Glomerular endothelial cell (primary cell): ENCODE results near the gene METTL26. TPM values are rescaled to one million over a fixed set of nuclear protein-coding genes. Genes with fewer than 3 reads are reported as not detected.
"Not testable (repeated sequence)": the region's sequence is repeated elsewhere in the genome, so short reads cannot be mapped to it uniquely, and the experiment has no call there.

Experiments
- DNase-seq: peaks from one replicate; pipeline ENCODE4 v3.0.0-alpha.2; 2011; ENCODE audit warnings: low read depth, low spot score; ENCODE audit errors: extremely low read depth
- total RNA-seq: library from RNA; depleted of rRNA; stranded (reverse); fragments of >200 nt; gene quantifications from 2 replicates; pipeline ENCODE4 v1.2.3, GENCODE V29; 2015

Gene METTL26
- total RNA-seq, 1 donor from 2014 or later = 163 TPM

DNA sequence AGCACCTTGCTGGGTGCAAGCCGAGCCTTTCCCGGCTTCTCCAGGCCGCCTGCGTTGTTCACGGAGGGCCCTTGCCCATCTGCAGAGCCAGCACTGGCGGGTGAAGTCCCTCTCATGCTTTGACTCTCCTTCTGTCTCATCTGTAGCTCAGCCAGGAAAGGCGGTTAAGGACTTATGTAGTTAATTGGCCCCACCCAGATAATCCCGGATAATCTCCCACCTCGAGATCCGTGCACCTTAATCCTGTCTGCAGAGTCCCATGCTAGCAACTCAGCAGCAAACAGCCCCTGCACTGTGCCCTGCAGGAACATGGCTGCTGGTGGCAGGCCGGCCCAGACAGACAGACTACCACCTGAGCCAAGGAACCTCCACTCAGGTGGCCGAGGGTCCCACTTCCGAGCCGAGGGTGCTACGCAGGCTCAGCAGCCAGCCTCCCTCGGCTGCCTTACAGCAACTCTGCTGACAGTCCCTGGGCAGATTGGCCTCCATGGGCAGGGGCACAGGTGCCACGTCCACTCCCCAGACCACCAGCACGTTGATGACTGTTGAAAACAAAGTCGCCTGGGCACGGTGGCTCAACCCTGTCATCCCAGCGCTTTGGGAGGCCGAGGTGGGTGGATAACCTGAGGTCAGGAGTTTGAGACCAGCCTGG is 29.3 kb downstream of the METTL26 start:
- DNase-seq = no peak

DNA sequence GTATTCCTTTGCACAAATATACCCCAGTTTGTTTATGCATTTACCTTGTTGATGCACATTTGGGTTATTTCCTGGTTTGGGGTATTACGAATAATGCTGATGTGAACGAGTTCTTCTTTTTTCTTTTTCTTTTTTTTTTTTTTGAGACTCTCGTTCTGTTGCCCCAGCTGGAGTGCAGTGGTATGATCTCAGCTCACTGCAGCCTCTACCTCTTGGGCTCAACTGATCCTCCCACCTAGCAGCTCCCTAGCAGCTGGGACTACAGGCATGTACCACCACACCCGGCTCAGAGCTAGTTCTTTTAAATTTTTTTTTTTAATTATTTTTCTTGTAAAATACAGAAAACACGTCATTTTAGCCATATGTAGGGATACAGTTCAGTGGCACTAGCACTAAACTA is 32.2 kb downstream of the METTL26 start:
- no peak for DNase-seq

GRCh38 chr16:600781-601180 is 35.3 kb downstream of the METTL26 start:
- DNase-seq = no peak

DNA sequence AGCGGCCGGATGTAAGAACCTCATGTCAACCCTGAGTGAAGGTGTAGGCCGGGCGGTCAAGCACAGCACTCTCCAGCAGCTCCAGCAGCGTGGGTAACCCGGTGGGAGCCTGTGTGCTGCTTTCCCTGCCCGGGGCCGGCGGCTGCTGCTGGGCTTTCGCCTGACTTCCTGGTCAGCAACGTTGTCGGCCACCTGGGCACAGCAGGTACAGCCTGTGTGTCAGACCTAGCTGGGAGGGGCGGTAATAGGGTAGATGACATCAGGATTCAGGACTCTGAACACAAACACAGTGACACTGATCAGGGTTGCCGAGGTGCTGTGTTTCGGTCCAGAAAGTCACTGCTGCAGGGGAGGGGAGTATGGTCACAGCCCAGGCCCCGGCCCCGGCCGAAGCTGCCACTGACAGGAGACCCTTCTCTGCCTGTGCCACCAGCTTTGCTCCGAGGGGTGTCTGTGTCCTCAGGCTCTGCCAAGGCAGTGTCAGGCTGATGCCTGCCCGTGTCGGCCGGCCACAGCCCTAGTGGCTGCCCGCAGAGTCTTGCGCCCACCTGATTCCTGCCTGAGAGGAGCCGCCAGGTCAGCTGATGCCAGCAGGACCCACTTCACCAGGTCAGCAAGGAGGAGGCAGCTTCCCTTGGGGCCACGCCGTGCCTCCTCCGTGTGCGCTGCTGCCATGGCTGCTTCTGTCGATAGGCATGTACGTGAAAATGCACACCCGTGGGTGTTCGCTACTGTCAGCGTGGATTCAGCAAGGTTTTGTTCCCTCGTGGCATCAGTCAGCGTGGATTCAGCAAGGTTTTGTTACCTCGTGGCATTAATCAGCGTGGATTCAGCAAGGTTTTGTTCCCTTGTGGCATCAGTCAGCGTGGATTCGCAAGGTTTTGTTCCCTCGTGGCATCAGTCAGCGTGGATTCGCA is 37.0 kb downstream of the METTL26 start:
- no peak for DNase-seq

- DNase-seq = not testable (repeated sequence)
Measured at GRCh38 chr16:597655-598054, 38.5 kb downstream of the METTL26 start.

DNA sequence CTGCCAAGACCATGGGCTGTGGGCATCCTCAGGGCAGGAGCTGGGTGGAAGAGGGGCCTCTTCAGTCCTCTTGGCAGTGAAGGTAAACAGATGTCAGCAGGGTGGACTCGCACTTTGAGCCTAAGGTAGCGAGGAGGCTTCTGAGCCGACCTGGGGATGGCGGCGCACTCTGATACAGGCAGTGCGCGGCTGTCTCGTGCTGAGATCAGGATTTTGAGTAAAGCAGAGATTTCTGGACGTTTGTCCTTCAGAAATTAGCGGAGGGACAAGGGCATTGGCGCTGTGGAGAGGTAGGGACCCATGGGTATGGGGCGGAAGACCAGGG is 39.4 kb downstream of the METTL26 start:
- no peak for DNase-seq

DNA sequence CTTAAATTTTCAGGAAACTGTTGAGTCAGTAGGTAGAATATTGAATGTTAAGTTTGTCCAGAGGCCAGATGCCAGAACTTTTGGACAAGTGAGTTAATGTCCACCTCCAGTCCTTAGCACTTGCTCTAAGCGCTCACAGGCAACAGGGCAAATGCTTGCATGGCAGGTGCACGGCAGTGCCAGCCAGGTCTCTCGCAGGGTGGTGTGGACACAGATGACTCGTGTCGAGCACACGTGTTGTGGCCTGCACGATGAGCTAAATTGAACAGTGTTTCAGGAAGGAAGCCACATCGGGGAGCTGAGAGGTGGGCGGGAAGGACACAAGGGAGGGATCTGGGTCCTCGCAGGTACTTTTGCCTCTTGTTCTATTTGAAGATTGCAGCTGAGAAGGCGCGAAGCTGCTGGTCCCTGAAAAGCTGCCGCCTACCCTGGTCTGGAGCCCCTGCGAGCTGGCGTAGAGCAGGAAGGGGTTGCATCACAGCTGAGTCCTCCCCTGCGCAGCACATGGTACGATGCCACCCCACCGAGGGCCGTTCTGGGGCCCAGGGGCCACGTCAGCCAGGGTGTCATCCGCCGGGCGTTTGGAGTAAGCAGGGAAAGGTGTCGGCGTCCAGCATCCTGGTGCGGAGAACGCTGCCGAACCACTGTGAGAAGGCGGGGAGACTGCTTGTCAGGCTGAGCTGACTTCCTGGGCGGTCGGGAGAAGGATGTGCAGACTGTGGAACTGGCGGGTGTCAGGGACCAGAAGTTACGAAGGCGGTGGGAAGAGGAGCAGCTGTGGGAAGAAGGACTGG is 40.0 kb downstream of the METTL26 start:
- no peak for DNase-seq

DNA sequence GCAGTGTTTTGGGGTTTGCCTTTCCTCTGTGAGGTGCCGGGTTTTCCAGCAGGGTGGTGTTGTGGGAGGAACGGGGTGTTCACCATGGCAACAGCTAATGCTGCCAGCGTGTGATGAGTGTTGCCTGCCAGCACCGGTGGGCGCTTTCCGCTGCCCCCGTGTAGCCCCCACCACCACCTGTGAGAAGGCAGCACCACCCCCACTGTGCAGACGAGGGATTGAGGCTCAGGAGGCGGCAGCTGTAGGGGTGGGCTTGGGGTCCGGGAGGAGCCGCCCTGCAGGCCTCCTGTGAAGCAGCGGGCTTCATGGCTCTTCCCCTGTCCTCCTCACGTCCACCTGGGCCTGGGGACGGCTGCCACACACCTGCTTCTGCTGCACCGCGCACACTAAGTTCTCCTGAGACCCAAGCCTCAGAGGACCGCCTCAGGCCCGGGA is 41.0 kb downstream of the METTL26 start:
- DNase-seq = no peak

- DNase-seq = no peak
Measured at GRCh38 chr16:593807-594206, 42.3 kb downstream of the METTL26 start.

DNA sequence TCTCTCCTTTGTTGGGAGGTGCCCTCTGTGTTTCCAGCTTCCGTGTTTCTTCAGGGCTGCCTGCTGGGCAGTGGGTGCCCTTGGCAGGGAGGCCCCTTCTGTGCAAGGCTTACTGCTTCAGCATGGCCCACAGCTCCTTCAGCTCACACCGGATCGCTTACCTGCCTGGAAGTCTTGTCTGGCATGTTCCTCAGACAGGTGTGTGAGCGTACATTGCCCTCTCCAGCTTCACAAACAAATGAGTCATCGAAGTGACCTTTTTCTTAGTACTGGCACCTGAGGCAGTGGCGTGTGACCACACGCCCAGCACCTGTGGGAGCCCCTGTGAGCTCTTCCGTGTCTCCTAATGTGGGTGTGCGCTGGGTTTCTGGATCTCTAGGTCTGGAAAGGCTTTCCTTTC is 42.7 kb downstream of the METTL26 start:
- DNase-seq = no peak

GRCh38 chr16:592518-593306 is 43.4 kb downstream of the METTL26 start:
- no peak for DNase-seq

DNA sequence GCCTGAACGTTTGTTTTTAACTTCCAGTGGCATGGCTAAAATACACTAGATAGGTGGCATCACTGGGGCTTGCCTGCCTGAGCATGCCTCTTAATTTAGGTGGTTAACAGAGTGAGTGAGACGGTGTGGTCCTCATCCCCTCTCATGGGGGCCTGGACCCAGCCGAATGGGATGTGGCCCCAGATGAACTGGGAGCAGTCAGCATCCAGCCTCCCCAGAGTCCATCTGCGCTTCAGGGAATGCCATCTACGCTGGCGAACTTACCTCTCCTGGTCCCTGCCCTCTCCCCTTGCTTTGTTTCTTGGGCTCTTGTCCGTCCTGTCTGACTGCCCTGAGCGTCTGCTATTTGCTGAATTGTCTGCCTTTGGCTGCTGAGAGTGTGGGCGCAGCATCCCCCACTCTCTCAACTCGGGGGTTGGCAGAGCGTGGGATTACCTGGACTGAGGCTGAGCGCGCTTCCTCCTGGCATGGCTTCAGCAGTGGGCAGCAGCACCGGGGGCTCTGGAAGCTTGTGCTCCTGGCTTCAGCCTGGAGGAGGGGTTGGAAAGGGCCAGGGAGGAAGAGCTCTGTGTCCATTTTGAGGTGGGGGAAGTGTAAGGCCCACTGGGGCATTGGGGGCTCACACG is 44.1 kb downstream of the METTL26 start:
- DNase-seq = no peak

DNA sequence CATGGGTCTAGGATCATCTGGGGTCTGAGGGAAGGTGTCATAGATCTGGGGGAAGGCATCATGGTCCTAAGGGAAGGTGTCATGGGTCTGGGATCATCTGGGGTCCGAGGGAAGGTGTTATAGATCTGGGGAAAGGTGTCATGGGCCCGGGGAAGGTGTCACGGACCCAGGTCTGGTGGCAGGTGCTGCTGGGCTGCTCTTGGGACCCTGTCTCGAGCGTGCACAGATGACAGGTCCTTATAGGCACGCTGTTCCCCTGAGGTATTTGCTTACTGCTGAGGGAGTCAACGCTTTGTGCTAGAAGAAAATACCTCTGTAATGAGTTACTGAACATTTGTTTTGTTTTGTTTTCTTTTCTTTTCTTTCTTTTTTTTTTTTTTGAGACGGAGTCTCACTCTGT is 44.9 kb downstream of the METTL26 start:
- no peak for DNase-seq

DNA sequence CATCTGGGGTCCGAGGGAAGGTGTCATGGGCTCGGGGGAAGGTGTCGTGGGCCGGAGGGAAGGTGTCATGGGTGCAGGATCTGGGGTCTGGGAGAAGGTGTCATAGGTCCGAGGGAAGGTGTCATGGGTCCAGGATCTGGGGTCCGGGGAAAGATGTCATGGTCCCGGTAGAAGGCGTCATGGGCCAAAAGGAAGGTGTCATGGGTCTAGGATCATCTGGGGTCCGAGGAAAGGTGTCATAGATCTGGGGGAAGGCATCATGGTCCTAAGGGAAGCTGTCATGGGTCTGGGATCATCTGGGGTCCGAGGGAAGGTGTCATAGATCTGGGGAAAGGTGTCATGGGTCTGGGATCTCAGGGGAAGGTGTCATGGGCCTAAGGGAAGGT is 45.3 kb downstream of the METTL26 start:
- no peak for DNase-seq

DNA sequence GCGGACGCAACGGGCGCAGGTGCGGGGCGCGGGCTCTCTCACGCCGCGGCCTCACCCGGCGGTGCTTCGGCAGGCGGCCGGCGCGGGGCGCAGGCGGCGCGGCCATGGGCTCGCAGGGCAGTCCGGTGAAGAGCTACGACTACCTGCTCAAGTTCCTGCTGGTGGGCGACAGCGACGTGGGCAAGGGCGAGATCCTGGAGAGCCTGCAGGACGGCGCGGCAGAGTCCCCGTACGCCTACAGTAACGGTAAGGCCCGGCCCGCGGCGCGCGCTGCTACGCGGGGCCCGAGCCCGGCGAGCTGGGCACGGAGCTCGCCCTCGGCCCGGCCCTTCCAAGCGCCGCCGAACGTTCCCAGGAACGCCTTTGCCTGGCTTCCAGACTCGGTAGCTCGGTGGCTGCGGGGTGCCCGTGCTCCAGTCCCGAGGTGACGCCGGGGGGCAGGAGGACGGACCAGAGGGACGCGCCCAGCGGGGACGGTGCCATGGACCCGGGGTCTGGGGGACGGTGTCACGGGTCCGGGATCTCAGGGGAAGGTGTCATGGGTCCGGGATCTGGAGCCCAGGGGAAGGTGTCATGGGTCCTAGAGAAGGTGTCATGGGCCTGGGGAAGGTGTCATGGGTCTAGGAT is 45.8 kb downstream of the METTL26 start:
- no peak for DNase-seq

- DNase-seq = peak; percentile 72
Measured at GRCh38 chr16:589658-590187, 46.4 kb downstream of the METTL26 start, which contains the start of gene RAB40C. Gene RAB40C (plus strand): TSS chr16:590066. CDS start chr16:590292, 226 bp downstream.

DNA sequence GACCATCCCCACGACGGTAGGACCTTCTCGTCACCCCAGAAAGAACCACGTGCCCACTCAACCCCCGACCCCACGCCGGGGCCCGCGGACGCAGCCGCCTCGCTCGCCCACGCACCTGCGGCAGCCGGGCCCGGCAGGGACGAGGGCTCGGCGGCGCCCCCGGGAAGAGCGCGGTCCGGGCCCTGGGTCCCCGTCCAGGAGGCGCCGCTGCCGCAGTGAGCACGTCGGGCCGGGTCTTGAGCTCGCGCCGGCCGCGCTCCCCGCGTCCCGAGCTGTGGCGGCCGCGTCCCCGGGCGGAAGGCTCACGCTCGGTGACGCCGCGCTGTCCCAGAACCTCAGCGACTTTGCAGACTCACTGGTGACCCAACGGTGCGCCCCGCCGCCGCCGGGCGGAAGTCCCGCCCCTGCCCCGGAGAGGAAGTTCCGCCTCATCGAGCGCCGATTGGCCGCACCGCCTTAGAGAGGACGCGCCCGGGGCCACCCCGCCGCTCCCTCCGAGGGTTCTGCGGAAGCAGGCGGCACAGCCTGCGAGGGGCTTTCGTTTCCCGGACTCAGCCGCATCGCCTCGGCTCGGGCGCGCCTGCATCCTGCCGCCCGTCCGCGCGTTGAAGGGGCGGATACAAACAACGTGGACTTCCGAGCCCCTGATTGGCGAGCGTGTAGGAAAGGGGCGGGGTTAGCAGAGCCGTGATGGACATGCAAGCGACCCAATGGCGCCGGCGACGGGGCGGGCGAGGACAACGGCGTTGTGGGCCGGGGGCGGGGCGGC is 47.0 kb downstream of the METTL26 start:
- peak; percentile 34 for DNase-seq

DNA sequence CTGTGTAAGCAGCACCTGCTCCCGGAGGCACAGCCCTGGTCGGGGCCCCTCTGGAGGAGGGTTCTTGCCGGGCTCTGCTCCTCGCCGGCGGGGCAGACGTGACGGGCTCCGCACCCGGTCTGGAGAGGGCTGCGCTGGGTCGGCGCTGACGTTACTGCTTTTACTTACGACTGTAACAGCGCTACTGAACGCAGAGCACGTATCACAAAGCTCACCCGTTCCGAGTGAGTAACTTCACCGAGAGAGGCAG is 47.5 kb downstream of the METTL26 start:
- no peak for DNase-seq
